ENCODE measurements around the gene AOPEP.

DNA sequence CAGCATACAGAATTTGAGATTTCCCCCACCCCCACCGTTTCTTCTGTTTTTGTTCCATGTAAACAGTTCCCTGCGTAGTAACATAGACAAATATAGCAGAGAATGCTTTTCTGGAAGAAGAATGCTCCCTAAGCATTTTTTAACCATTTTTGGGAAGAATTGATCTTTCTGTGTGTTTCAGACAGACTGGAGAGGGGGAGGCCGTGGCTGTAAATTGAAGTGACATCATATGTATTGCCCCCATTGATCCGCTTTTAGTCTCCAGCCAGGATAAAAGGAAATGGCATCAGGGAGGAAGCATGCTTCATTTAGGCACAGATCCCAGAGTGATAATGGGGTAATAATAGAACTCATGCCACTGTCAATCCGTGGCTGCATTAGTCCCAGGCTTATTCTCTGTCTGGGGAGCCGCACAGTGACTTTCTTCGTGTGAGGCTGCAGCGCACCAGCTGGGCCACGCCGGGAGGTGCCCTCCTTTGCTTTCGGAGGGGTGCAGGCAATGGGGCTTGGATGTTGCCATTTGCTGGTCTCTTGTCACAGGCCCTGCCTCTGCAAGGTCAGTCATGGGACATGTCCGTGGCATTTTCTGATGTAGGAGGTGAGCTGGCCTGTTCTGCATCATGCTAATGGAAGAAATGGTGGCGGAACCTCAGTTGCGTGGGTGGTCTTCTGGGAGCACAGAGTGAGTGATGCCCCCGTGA lies 329.5 kb downstream of the AOPEP start:
- TF ChIP-seq, protein P1, sequence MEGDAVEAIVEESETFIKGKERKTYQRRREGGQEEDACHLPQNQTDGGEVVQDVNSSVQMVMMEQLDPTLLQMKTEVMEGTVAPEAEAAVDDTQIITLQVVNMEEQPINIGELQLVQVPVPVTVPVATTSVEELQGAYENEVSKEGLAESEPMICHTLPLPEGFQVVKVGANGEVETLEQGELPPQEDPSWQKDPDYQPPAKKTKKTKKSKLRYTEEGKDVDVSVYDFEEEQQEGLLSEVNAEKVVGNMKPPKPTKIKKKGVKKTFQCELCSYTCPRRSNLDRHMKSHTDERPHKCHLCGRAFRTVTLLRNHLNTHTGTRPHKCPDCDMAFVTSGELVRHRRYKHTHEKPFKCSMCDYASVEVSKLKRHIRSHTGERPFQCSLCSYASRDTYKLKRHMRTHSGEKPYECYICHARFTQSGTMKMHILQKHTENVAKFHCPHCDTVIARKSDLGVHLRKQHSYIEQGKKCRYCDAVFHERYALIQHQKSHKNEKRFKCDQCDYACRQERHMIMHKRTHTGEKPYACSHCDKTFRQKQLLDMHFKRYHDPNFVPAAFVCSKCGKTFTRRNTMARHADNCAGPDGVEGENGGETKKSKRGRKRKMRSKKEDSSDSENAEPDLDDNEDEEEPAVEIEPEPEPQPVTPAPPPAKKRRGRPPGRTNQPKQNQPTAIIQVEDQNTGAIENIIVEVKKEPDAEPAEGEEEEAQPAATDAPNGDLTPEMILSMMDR (IDR thresholded peaks at IDR 0.05): peak in 1 of 12 donors; percentile 11
- TF ChIP-seq POLR2A (IDR thresholded peaks at IDR 0.05): peak in 1 of 2 donors; percentile 41

Data from heart left ventricle (tissue), 13 donors.